ENCODE results near the gene TRIM31.

The TRIM31 gene

GRCh38 chr6:30160785-30161531 lies 48.1 kb upstream of the TRIM31 start, which contains the start of gene TRIM10 (continued):
- TF ChIP-seq, protein P1, sequence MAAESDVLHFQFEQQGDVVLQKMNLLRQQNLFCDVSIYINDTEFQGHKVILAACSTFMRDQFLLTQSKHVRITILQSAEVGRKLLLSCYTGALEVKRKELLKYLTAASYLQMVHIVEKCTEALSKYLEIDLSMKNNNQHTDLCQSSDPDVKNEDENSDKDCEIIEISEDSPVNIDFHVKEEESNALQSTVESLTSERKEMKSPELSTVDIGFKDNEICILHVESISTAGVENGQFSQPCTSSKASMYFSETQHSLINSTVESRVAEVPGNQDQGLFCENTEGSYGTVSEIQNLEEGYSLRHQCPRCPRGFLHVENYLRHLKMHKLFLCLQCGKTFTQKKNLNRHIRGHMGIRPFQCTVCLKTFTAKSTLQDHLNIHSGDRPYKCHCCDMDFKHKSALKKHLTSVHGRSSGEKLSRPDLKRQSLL (tag by site-specific recombination; IDR thresholded peaks at IDR 0.05): no peak

GRCh38 chr6:30160008-30160784 lies 47.3 kb upstream of the TRIM31 start:
- H3K4me1 ChIP-seq (ENCODE audit: control insufficient read depth, insufficient read depth, low read length): peaks cover 16% of the 10 kb centered on the region
- POLR2A ChIA-PET: no interaction called here
- no peaks in the 10 kb centered on the region for H3K9me3 ChIP-seq (ENCODE audit: control insufficient read depth, insufficient read depth, low read depth, low read length)
- no peak overlapping the region for H3K27ac ChIP-seq (ENCODE audit: extremely low read depth, low read depth, low read length)
- CTCF ChIA-PET: interaction anchor here (0.6 to 3.1 kb wide), 2 partner anchors 29 to 52 kb away, joined by 3 to 11 read pairs; no protein-coding TSS in a partner anchor
- no peaks in the 10 kb centered on the region for H3K36me3 ChIP-seq (ENCODE audit: control insufficient read depth in 2 of 2, insufficient read depth in 1 of 2, low read length in 2 of 2)
- H3K4me3 ChIP-seq (ENCODE audit: low read depth, low read length): no peak overlapping the region
- TF ChIP-seq ZNF211 (tag by site-specific recombination; IDR thresholded peaks at IDR 0.05; ENCODE audit: low read depth): no peak
- peak; percentile 98 for TF ChIP-seq SCRT1 (tag by site-specific recombination; IDR thresholded peaks at IDR 0.05; ENCODE audit: borderline replicate concordance)
- TF ChIP-seq ZNF311 (tag by site-specific recombination; IDR thresholded peaks at IDR 0.05; ENCODE audit: borderline replicate concordance): no peak
- no peak for TF ChIP-seq ZNF449 (tag by site-specific recombination; IDR thresholded peaks at IDR 0.05)
- TF ChIP-seq ZNF184 (tag by site-specific recombination; IDR thresholded peaks at IDR 0.05): no peak
- no peak for TF ChIP-seq ZNF274 (IDR thresholded peaks at IDR 0.05; ENCODE audit: low read length)
- no peak for TF ChIP-seq ZNF274 (tag by site-specific recombination; IDR thresholded peaks at IDR 0.05; ENCODE audit: borderline replicate concordance)
- peak; percentile 99 for TF ChIP-seq SCRT2 (tag by site-specific recombination; IDR thresholded peaks at IDR 0.05)
- no peak for TF ChIP-seq ZNF747 (tag by site-specific recombination; IDR thresholded peaks at IDR 0.05)

- TF ChIP-seq ZNF544 (tag by site-specific recombination; IDR thresholded peaks at IDR 0.05): no peak
- TF ChIP-seq ZNF266 (tag by site-specific recombination; IDR thresholded peaks at IDR 0.05; ENCODE audit: low read depth): no peak
- TF ChIP-seq ZNF76 (tag by site-specific recombination; IDR thresholded peaks at IDR 0.05; ENCODE audit: borderline replicate concordance, low read depth): no peak
- no peak for TF ChIP-seq SETDB1 (IDR thresholded peaks at IDR 0.05; ENCODE audit: insufficient read length, low read length)
- TF ChIP-seq ZNF114 (tag by site-specific recombination; IDR thresholded peaks at IDR 0.05): no peak
- no peak for TF ChIP-seq OVOL3 (tag by site-specific recombination; IDR thresholded peaks at IDR 0.05)
- no peak for TF ChIP-seq ZNF133 (tag by site-specific recombination; IDR thresholded peaks at IDR 0.05)
- TF ChIP-seq SCRT2 (tag by site-specific recombination; IDR thresholded peaks at IDR 0.05): 0 out of 2 replicates have a peak, but pooled peaks have one; percentile 11
- no peak for TF ChIP-seq ZNF404 (tag by site-specific recombination; IDR thresholded peaks at IDR 0.05)
- Histone ChIP-seq H3K4me1 (ENCODE audit: control insufficient read depth, insufficient read depth, low read length) (peaks cover 27% of the 10 kb centered on the region), H3K4me3 (ENCODE audit: low read depth, low read length) (no peak overlapping the region), H3K9me3 (ENCODE audit: control insufficient read depth, insufficient read depth, low read depth, low read length) (no peaks in the 10 kb centered on the region), H3K27ac (ENCODE audit: extremely low read depth, low read depth, low read length) (no peak overlapping the region), H3K36me3 (ENCODE audit: control insufficient read depth in 2 of 2, insufficient read depth in 1 of 2, low read length in 2 of 2) (no peaks in the 10 kb centered on the region)
- POLR2A ChIA-PET: no interaction called here
- CTCF ChIA-PET: interaction anchor here (0.7 to 3.1 kb wide), 4 partner anchors 9 to 55 kb away, joined by 3 to 11 read pairs (median 3); no protein-coding TSS in a partner anchor
Observed at GRCh38 chr6:30158475-30159040, 45.7 kb upstream of the TRIM31 start.
